Spleen (tissue), 7 donors: Measurements from ENCODE around the gene SDK1.

Source experiments
- POLR2A ChIP-seq, 3 donors: fragments of 450-650 bp; IDR thresholded peaks; one replicate each; pipeline ENCODE4 v1.5.1; 2017; ENCODE audit warnings: antibody characterized with exemption in 3 of 3, mild to moderate bottlenecking in 1 of 3
- TF ChIP-seq, protein P1 (sequence below), 11 experiments: fragments of 200-600 bp in 7 of 11; fragments of 450-650 bp in 4 of 11; sonication (generic) in 4 of 11; IDR thresholded peaks in 8 of 11; conservative IDR thresholded peaks in 3 of 11; 1 replicate in 7 of 11; 2 replicates in 4 of 11; pipeline versions ENCODE4 v1.4.0 to v1.8.0; 2016 to 2021; ENCODE audit warnings: antibody characterized with exemption in 11 of 11, inconsistent platforms in 4 of 11, mild to moderate bottlenecking in 1 of 11
- donor health status: DM: no; HTN: no; CAD: no; lungs with moderate emphysema.
- donor health status: DM: no; HTN: no; CAD: no.
- donor health status: DM: no; HTN: no; CAD: no.

- TF ChIP-seq, protein P1, sequence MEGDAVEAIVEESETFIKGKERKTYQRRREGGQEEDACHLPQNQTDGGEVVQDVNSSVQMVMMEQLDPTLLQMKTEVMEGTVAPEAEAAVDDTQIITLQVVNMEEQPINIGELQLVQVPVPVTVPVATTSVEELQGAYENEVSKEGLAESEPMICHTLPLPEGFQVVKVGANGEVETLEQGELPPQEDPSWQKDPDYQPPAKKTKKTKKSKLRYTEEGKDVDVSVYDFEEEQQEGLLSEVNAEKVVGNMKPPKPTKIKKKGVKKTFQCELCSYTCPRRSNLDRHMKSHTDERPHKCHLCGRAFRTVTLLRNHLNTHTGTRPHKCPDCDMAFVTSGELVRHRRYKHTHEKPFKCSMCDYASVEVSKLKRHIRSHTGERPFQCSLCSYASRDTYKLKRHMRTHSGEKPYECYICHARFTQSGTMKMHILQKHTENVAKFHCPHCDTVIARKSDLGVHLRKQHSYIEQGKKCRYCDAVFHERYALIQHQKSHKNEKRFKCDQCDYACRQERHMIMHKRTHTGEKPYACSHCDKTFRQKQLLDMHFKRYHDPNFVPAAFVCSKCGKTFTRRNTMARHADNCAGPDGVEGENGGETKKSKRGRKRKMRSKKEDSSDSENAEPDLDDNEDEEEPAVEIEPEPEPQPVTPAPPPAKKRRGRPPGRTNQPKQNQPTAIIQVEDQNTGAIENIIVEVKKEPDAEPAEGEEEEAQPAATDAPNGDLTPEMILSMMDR (IDR thresholded peaks at IDR 0.05 in 8 of 11, conservative IDR thresholded peaks at IDR 0.05 in 3 of 11): no peak
- no peak for TF ChIP-seq POLR2A (IDR thresholded peaks at IDR 0.05)
Measured at GRCh38 chr7:4189131-4189570, 888.1 kb downstream of the SDK1 start.
